ENCODE results near the gene SSU72.
"Not testable (repeated sequence)": the region's sequence is repeated elsewhere in the genome, so short reads cannot be mapped to it uniquely, and the experiment has no call there.

SSU72 gene

DNA sequence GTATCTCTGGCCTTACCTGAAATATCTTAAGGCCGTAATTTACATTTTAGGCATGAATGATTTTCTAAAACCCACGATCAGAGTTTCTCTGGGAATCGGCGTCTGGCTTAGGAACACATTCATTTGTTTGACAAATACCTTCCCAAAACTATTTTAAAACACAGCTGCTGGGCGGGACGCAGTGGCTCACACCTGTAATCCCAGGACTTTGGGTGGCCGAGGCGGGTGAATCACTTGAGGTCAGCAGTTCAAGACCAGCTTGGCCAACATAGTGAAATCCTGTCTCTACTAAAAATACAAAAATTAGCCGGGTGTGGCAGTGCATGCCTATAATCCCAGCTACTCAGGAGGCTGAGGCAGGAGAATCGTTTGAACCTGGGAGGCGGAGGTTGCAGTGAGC is 17.7 kb downstream of the SSU72 start:
- DNase-seq, result not testable (repeated sequence)

DNA sequence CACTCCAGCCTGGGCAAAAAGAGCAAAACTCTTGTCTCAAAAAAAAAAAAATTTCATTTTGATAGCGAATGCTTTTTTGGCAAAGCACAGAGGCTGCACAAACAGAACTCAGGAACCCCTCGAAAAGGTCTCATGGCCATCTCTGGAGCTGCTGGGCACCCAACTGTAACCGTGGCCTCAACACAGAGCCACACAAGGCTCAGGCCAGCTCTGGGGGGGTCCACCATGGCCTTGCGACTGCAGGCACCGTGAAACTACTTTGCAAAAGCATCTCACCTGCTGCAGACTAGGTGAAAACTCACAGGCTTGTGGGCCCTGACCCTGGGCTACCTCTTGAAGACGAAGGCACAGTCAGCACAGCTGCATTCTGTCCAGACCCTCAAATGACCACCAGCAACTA is 18.2 kb downstream of the SSU72 start:
- DNase-seq, result no peak

- no peak for DNase-seq
Observed at GRCh38 chr1:1554926-1555915, 19.4 kb downstream of the SSU72 start.

DNA sequence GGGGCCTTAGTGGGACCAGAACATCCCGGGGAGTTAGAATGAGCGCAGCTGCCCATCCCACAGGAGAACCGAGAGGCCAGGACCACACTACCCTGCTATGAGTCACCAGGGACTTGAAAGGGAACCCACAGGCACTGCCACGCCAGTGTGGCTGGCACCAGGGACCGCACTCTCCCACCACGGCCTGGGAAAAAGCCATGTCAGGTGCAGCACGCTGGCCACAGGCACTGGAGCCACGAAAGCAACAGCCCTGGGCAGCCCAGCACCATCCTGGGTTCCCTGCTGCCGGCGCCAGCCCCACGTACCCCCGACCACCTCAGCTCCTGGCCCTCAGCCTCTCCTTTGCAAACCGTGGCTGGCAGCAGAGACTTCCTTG is 20.1 kb downstream of the SSU72 start:
- DNase-seq, result no peak

DNA sequence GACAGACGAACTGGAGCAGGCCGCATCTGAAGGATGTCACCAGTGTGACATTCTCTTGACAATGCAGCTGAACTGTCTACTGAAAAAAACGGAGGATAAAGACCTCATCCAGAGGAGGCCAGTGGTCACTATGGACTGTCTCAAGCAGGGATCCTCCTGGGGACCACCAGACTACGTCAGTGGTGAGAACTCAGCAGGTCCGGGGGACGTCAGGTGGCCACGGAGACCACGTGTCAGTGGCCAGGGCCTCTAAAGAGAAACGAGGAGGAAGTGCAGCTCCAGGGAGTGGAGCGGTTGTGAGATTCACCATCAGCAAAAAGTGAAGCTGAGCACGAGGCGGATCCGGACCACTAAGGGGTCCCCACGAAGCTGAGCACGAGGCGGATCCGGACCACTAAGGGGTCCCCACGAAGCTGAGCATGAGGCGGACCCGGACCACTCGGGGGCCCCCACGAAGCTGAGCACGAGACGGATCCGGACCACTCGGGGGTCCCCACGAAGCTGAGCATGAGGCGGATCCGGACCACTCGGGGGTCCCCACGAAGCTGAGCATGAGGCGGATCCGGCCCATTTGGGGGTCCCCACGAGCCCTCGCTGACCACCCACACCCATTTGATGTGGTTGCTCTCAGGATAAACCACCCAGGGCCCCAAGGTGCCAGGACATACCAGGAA is 20.7 kb downstream of the SSU72 start:
- no peak for DNase-seq

GRCh38 chr1:1552263-1552639 is 22.4 kb downstream of the SSU72 start:
- no peak for DNase-seq

- DNase-seq, result no peak
Observed at GRCh38 chr1:1551524-1552262, 23.0 kb downstream of the SSU72 start.

GRCh38 chr1:1550591-1551432 is 23.9 kb downstream of the SSU72 start:
- DNase-seq, result no peak

- no peak for DNase-seq
Observed at GRCh38 chr1:1550087-1550486, 24.6 kb downstream of the SSU72 start.

- DNase-seq, result no peak
Observed at GRCh38 chr1:1548591-1548990, 26.1 kb downstream of the SSU72 start.

- no peak for DNase-seq
Observed at GRCh38 chr1:1547476-1547875, 27.2 kb downstream of the SSU72 start.

- no peak for DNase-seq
Observed at GRCh38 chr1:1547011-1547410, 27.7 kb downstream of the SSU72 start.

DNA sequence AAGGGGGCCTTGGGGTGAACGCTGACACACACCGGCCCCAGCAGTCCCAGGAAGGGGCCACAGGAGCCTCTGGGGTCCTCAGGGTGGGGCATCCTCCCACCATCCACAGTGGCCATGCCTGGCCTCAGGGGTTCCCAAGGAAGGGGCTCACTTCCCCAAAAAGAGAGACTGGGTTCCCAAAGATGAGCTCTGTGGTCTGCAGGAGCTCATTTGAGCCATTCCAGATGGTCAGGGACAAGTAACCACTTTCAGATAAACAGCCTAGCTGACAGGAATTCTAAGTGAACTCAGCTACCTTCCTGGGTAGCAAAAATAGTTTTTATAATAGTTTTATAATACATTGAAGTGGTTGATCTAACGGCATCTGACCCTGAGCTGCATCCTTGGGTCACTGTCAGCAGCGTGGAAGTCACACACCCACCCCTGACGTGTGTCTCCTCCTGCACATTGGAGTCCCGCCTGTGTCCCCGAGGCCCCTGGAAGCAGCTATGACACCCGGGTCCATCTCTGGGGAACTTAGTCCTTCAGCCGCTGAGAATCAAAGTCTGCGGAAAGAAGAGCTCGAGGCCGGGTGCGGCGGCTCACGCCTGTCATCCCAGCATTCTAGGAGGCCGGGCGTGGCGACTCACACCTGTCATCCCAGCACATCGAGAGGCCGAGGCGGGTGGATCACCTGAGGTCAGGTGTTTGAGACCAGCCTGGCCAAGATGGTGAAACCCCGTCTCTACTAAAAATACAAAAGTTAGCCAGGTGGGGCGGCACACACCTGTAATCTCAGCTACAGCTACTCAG is 28.5 kb downstream of the SSU72 start:
- no peak for DNase-seq

DNA sequence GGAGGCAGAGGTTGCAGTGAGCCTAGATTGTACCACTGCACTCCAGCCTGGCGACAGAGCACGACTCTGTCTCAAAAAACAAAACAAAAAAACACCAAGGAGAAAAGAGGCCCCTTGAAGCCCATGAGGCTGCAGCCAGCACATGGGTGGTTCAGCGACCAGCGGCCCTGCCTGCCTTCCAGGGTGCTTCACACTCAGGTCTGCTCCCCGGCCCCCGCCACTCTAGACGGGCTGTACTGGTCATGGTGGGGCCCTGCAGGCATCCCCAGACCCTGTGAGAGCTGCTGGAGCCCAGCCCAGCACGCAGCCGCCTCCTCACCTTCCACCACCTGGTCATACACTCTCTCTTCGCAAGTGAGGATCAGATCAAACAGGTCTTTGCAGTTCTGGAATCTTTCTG is 30.1 kb downstream of the SSU72 start:
- no peak for DNase-seq

DNA sequence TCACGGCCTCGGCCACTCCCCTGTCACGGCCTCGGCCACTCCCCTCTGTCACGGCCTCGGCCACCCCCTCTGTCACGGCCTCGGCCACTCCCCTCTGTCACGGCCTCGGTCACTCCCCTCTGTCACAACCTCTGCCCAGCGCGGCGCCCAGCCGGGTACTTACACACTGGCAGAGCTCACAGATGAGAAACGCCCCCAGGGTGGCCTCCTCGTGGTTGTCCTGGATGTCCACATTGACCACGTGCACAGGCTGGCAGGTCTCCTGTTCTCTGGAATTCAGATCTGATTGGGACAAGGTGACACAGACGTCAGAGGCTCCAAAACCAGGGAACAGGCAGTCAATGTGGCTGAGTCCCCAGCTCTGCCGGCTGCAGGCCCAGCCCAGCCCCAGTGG is 31.0 kb downstream of the SSU72 start:
- no peak for DNase-seq

- DNase-seq, result no peak
Observed at GRCh38 chr1:1542766-1543705, 31.6 kb downstream of the SSU72 start.

GRCh38 chr1:1541956-1542765 is 32.5 kb downstream of the SSU72 start:
- DNase-seq, result no peak

DNA sequence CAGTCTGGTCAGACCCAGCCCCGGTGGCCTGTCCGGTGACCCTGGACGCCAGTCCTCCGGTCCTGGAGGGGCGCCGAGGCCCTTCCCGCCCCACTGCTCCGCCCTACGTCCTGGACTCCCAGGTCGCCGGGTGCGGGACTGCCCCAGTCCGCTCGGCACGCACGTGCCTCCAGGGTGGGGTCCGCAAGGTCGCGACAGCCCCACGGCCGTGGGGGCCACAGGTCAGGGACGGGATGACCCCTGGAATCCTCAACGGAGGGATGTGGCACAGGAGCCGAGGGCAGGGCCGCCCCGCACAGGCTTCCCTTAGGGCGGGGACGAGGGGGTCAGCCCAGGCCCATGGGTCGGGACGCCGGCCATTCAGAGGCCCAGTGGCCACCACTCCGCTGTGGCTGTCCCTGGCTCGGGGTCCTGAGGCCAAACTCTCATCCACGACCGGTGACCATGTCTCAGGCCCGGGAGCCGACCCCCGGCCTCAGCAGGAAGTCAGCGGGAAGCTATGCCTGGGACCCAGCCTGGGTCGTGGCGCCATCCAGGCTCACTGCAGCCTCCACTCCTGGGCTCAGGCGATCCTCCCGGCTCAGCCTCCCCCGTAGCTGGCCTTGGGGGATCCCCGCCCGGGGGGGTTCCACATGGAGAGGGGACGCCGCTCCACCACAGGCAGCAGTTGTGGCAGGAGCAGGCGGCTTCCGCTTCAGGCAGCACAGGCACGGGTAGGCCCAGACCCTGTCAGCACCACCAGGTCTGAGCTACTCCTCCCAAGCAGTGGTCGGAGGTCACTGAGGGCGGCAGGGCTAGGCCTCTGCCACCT is 33.6 kb downstream of the SSU72 start:
- no peak for DNase-seq
